IPS DF 6.9 (cell line): Measurements from ENCODE around the gene TRMT1.

Experiments
- DNase-seq: peaks from one replicate; pipeline ENCODE4 v3.0.0-alpha.2; 2013; ENCODE audit warnings: low read depth, low spot score
- H3K27ac ChIP-seq: one replicate; pipeline ENCODE4 v1.5.1; 2013; ENCODE audit warnings: low read length, control low read depth
- H3K27me3 ChIP-seq: 2 replicates; pipeline ENCODE4 v1.6.1; 2013; ENCODE audit warnings: mild to moderate bottlenecking, low read length; ENCODE audit not compliant: control insufficient read depth, insufficient read depth
- H3K36me3 ChIP-seq: 2 replicates; pipeline ENCODE4 v1.6.1; 2013; ENCODE audit warnings: low read length; ENCODE audit not compliant: control insufficient read depth, insufficient read depth
- H3K4me1 ChIP-seq: 2 replicates; pipeline ENCODE4 v1.6.1; 2013; ENCODE audit warnings: low read length; ENCODE audit not compliant: control insufficient read depth, insufficient read depth
- H3K4me3 ChIP-seq: 2 replicates; pipeline ENCODE4 v1.5.1; 2013; ENCODE audit warnings: mild to moderate bottlenecking, low read length
- H3K9me3 ChIP-seq: 2 replicates; pipeline ENCODE4 v1.6.1; 2013; ENCODE audit warnings: low read length, inconsistent platforms; ENCODE audit not compliant: control insufficient read depth, insufficient read depth
- WGBS: extraction: QIAGEN DNeasy Blood & Tissue Kit; methylation state at CpG from one replicate; pipeline ENCODE4 v1.1.7; 2013; ENCODE audit warnings: mixed read lengths, missing lambda C conversion rate; ENCODE audit not compliant: insufficient read length, insufficient coverage; 5-methylcytosine and 5-hydroxymethylcytosine counted together

TRMT1 gene

DNA sequence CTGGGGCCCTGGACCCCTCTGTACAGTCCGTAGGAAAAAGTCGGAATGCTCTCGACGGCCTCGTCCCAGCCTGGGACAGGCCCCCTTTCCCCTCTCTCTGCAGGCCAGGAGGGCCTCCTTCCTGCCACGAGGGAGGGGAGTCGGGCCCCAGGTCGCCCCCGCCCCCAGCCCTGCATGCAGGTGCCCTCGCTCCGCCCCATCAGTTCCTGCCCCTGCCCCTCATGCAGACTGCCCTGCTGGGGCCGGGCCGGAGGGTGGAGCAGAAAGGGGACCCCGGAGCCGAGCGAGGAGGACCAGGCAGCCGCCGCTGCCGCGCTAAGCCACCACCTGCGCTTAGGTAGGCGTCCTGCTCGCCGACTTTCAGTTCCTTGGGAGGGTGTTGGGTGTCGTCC is 21.2 kb downstream of the TRMT1 start:
- no peaks in the 10 kb centered on the region for H3K36me3 ChIP-seq
- H3K9me3 ChIP-seq: no peaks in the 10 kb centered on the region
- H3K4me1 ChIP-seq: peaks cover 5% of the 10 kb centered on the region; the same call in 1 of the 2 replicates
- peak overlapping the region; percentile 31; the same call in 1 of the 2 replicates for H3K4me3 ChIP-seq
- no CpG with 5 or more reads among the region's 25 CpGs for WGBS
- H3K27me3 ChIP-seq: peaks cover 24% of the 10 kb centered on the region
- DNase-seq: no peak
- no peak overlapping the region for H3K27ac ChIP-seq

DNA sequence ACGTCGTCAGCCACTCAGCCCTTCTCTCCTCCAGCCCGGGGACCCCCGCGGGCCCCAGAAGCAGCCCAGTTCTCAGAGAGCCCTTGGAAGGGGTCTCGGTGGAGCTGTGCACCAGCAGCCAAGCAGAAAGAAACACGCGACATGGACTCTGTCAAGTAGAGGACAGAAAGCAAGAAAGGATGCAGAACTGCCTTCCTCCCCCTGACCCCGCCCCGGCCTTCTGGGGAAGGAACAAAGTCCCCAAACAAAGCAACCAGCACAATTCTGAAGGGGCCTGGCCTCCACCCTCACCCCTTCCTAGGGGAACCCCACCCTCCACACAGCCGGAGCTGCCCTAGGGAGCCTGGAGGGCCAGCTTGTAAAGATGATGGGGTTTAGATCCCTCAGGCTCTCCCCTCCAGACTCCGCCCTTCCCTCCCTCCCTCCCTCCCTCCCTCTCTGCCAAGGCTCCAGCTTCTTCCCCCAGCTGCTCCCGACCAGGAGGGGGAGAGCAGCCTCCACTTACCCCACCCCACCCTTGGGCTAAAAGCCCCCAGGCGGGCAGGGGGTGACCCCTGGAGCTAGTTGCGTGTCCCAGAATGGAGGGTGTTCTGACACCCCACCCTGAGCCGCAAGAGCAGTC is 21.7 kb downstream of the TRMT1 start:
- no peak for DNase-seq
- peaks cover 5% of the 10 kb centered on the region; the same call in 1 of the 2 replicates for H3K4me1 ChIP-seq
- no peaks in the 10 kb centered on the region for H3K9me3 ChIP-seq
- WGBS: no CpG with 5 or more reads among the region's 16 CpGs
- peak overlapping the region; percentile 31; the same call in 1 of the 2 replicates for H3K4me3 ChIP-seq
- H3K27me3 ChIP-seq: peaks cover 19% of the 10 kb centered on the region
- no peak overlapping the region for H3K27ac ChIP-seq
- H3K36me3 ChIP-seq: no peaks in the 10 kb centered on the region

DNA sequence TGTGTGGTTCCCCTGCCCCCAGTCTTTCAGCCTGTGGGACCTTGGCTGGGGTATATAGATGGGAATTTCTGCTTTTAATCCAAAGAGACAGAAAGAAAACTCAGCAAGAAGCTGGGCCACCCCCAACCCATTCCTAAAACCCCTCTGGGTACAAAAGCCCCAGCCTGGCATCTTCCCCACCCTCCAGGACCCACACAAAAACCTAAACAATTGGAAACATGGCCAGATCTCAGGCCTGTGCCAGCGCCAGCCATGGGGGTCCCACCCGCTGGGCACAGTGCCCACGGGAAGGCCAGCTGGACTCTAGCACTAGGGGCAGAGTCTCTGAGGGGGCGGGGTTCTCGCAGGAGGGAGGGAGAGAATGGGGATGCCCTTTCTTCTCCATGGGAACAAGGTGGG is 22.4 kb downstream of the TRMT1 start:
- no CpG with 5 or more reads among the region's 5 CpGs for WGBS
- H3K36me3 ChIP-seq: no peaks in the 10 kb centered on the region
- H3K9me3 ChIP-seq: no peaks in the 10 kb centered on the region
- H3K4me1 ChIP-seq: peaks cover 5% of the 10 kb centered on the region; the same call in 1 of the 2 replicates
- no peak overlapping the region for H3K27ac ChIP-seq
- DNase-seq: no peak
- no peak overlapping the region for H3K4me3 ChIP-seq
- H3K27me3 ChIP-seq: peaks cover 12% of the 10 kb centered on the region; the same call in 1 of the 2 replicates

DNA sequence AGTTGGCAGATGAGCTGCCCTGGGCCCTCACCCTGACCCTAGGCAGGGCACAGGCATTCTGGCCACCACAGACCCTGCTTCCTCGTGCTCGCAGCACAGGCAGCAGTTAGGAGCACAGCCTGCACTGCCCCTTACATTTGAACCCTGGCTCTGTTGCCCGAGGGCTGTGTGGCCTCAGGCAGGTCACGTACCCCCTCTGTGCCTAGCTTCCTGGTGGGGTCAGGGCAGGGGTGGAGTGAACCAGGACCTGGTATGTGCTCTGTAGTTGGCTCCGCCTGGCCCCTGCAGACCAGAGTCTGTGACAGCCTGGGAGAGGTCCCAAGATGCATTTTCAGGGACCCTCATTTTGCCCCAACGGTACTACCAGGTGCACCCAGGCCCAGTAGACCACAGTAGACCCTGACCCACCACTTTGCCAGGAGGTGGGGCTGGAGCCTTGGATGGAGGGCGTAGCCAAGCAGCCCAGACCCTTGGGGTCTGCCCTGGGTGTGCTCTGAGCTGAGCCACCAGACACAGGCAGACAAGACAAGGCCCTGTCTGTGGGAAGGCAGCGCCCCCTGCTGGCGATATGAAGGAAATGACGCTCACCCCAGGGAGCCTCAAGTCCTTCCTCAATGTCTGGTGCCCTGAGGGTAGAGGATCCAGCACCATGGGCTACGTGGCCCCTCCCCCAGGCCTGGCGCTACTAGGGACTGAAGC is 23.0 kb downstream of the TRMT1 start:
- Histone ChIP-seq H3K4me3 (no peak overlapping the region), H3K27me3 (peaks cover 6% of the 10 kb centered on the region; the same call in 1 of the 2 replicates), H3K27ac (no peak overlapping the region), H3K36me3 (no peaks in the 10 kb centered on the region), H3K9me3 (no peaks in the 10 kb centered on the region), H3K4me1 (peaks cover 5% of the 10 kb centered on the region; the same call in 1 of the 2 replicates)
- WGBS: no CpG with 5 or more reads among the region's 12 CpGs
- no peak for DNase-seq

DNA sequence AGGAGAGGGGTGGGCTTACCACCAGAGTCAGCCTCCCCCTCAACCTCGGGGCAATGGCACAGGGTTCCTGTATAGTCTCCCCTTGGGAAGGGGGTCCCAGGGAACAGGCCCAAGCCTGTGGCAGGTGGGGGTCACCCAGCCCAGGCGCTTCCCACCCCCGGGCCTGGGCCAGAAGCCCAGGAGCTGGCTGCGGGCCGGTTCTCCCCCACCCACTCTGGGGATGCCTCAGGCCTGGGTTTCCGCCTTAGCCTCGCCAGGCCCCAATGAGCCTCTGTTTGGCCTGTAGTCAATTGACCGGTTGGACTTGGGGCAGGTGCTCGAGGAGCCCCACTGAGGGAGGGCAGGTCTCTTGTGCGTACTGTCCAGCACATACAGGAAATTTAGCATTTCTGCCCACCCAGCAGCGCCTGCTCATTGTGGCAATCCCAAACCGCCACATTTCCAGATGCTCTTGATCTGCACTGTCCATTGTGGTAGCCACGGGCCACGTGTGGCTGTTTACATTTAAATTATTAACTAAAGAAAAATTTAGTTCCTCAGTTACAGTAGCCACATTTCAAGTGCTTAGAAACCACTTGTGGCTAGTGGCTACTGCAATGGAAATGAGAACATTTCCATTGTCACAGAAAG is 23.8 kb downstream of the TRMT1 start:
- no CpG with 5 or more reads among the region's 14 CpGs for WGBS
- H3K4me1 ChIP-seq: peaks cover 5% of the 10 kb centered on the region; the same call in 1 of the 2 replicates
- no peak overlapping the region for H3K27ac ChIP-seq
- no peak for DNase-seq
- no peak overlapping the region for H3K4me3 ChIP-seq
- H3K27me3 ChIP-seq: peaks cover 4% of the 10 kb centered on the region; the same call in 1 of the 2 replicates
- H3K36me3 ChIP-seq: no peaks in the 10 kb centered on the region
- H3K9me3 ChIP-seq: no peaks in the 10 kb centered on the region

DNA sequence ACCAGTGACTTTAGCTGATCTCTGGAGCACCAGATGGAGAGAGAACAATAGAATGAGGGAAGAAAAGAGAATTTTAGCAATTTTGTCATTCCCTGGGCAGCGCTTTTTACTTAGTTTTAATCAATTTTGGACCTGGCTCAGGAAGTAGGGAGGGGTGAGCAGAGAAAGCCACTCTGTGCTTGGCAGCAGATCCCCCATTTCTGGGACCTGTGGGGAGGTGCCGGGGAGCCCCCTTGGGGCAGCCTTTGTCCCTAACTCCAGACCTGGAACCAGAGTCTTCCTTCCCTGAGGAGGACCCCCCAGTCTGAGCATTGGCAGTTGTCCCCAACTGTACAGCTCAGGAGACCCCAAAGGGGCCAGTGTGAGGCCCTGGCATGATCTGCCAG is 24.4 kb downstream of the TRMT1 start:
- Histone ChIP-seq H3K9me3 (no peaks in the 10 kb centered on the region), H3K27ac (no peak overlapping the region), H3K36me3 (no peaks in the 10 kb centered on the region), H3K27me3 (peaks cover 4% of the 10 kb centered on the region; the same call in 1 of the 2 replicates), H3K4me3 (no peak overlapping the region), H3K4me1 (peaks cover 5% of the 10 kb centered on the region; the same call in 1 of the 2 replicates)
- DNase-seq: no peak
- whole genome bisulfite sequencing: no CpG with 5 or more reads among the region's 2 CpGs

DNA sequence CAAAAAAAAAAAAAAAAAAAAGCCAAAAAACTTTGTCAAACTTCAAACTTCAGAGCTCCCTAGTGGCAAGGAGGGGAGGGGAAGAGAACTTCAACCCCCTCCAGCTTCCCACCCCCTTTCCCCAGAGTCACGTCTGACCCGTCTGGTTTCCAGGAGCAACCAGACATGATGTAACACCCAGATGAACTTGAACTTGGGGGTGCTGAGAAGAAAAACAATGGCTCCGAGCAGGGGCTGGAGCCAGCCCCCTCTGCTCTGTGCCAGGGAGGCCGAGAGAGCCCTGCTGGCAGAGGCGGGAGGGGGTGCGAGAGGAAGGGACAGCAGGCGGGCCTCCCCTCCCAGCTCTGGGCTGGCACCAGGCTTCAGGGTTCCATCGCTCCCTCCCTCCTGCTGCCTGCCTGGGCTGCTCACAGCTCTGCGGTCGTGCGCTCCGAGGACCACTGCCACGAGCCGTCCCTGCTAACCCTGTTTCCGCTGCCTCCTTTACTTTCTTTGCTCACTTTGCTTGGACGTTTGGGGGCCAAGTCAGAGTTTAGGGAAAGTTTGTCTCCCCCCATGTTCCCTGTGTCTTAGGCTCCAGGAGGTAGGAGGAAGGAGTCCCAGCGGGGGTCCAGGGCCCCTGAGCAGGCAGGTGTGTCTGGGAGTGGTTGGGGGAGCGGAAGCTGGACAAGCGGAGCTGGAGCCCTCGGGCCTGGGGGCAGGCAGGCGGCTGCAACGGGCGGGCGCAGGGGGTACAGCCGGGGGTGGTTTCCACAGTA is 25.0 kb downstream of the TRMT1 start:
- H3K27ac ChIP-seq: no peak overlapping the region
- H3K9me3 ChIP-seq: no peaks in the 10 kb centered on the region
- DNase-seq: no peak
- no peak overlapping the region for H3K4me3 ChIP-seq
- H3K4me1 ChIP-seq: peaks cover 5% of the 10 kb centered on the region; the same call in 1 of the 2 replicates
- peaks cover 4% of the 10 kb centered on the region; the same call in 1 of the 2 replicates for H3K27me3 ChIP-seq
- no CpG with 5 or more reads among the region's 25 CpGs for WGBS
- H3K36me3 ChIP-seq: no peaks in the 10 kb centered on the region

DNA sequence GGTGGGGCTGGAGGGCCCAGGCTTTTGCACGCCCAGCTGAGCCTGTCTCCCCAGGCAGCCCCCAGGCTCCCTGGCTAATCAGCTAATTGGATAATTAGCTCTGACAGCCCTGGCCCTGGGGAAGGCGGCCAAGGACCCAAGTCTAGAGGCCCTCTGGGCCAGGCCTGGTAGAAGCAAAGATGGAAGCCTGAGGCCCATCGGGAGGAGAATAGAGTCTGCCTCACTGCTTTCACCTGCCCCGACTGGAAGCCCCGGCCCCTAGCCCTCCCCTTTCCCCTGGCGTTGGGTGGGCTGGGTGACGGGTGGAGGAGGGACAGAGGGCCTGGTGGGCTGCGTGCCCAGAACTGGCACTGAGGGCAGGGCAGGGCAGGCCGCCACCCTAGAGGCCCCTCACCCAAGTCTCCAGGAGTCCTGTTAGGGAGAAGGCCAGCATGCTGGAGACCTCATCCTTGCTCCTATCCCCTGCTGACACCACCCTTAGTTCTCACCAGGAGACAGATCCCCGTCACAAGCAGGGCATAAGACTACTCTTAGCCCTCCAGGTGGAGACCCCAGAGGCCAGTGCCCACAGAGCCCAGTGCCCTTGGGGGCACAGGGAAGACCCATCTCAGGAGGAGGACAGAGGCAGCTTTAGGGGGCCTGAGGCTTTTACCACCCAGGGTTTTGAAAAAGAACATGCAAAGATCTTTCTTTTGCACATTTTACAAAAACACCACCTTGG is 25.9 kb downstream of the TRMT1 start:
- Histone ChIP-seq H3K4me3 (no peak overlapping the region), H3K9me3 (no peaks in the 10 kb centered on the region), H3K27me3 (peaks cover 4% of the 10 kb centered on the region; the same call in 1 of the 2 replicates), H3K36me3 (no peaks in the 10 kb centered on the region), H3K27ac (no peak overlapping the region), H3K4me1 (peaks cover 5% of the 10 kb centered on the region; the same call in 1 of the 2 replicates)
- DNase-seq: no peak
- WGBS: no CpG with 5 or more reads among the region's 10 CpGs

DNA sequence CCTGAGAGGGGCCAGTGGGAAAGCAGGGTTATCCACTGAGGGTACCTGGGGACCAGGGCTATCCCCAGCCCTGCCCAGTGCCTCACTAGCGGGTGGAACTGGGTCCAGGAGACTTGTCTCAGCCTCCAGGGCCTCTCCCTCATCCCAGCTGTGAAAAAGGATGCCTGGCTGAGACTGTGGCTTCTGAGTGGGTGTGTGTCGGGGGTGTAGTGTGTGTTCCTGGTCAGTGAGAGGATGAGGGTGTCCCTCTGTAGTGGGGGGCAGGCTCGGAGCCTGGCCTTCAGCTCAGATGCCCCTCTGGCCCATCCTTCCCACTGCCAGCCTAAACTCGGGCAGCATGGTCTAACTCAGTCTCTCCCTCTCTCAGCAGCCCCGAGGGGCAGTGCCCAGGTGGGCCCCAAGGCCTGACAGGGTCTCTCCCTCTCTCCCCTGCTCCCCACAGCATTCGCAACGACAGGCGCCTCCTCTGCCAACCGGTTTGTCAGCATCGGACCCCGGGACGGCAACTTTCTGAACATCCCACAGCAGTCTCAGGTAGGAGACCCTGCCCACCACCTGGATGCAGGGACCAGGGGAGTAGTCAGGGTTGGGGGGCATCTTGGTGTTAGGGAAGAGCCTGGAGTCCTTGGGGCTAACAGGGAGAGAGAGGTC is 26.6 kb downstream of the TRMT1 start:
- H3K4me3 ChIP-seq: no peak overlapping the region
- H3K4me1 ChIP-seq: peaks cover 5% of the 10 kb centered on the region; the same call in 1 of the 2 replicates
- peaks cover 4% of the 10 kb centered on the region; the same call in 1 of the 2 replicates for H3K27me3 ChIP-seq
- WGBS: no CpG with 5 or more reads among the region's 12 CpGs
- no peaks in the 10 kb centered on the region for H3K9me3 ChIP-seq
- no peak overlapping the region for H3K27ac ChIP-seq
- no peaks in the 10 kb centered on the region for H3K36me3 ChIP-seq
- DNase-seq: no peak
